Activated CD8-positive, alpha-beta T cell treated with anti-CD3 and anti-CD28 coated beads for 36 hours (primary cell): ENCODE results near the gene RAPH1. TPM values are rescaled to one million over a fixed set of nuclear protein-coding genes. Genes with fewer than 3 reads are reported as not detected.

Source experiments
- ATAC-seq: fragments of 200-7000 bp; cut with Tn5 transposase; one replicate; pipeline ENCODE4 v1.10.0; 2021; ENCODE audit warnings: mild to moderate bottlenecking, moderate library complexity
- CTCF ChIA-PET: fragments of 350-600 bp; sonication (Branson Sonifier 250); formaldehyde crosslinking; loops from one replicate; lab custom pipeline; 2021; ENCODE audit warnings: antibody characterized with exemption; lab: Charles Lee
- POLR2A ChIA-PET: fragments of 350-600 bp; sonication (Branson Sonifier 250); formaldehyde crosslinking; loops from one replicate; lab custom pipeline; 2021; ENCODE audit warnings: antibody characterized with exemption; lab: Charles Lee
- DNase-seq: peaks from one replicate; pipeline ENCODE4 v3.0.0-alpha.2; 2020
- H3K27ac Mint-ChIP-seq: one replicate; pipeline ENCODE4 v1.8.0; 2021; ENCODE audit warnings: mild to moderate bottlenecking, mixed read lengths
- H3K27me3 Mint-ChIP-seq: one replicate; pipeline ENCODE4 v1.8.0; 2021; ENCODE audit warnings: mixed read lengths
- H3K36me3 Mint-ChIP-seq: one replicate; pipeline ENCODE4 v1.8.0; 2021; ENCODE audit warnings: low read depth, mixed read lengths
- H3K4me1 Mint-ChIP-seq: one replicate; pipeline ENCODE4 v1.8.0; 2021; ENCODE audit warnings: low read depth, mixed read lengths
- H3K4me3 Mint-ChIP-seq: one replicate; pipeline ENCODE4 v1.8.0; 2021; ENCODE audit warnings: mild to moderate bottlenecking, moderate library complexity, mixed read lengths
- H3K9me3 Mint-ChIP-seq: one replicate; pipeline ENCODE4 v1.8.0; 2021; ENCODE audit warnings: mixed read lengths
- CTCF ChIP-seq: fragments of 200-600 bp; IDR thresholded peaks from one replicate; pipeline ENCODE4 v1.8.0; 2022; ENCODE audit warnings: antibody characterized with exemption, mild to moderate bottlenecking
- intact Hi-C: fragments of 100-400 bp; cut with micrococcal nuclease; formaldehyde crosslinking; loops from one replicate; pipeline ENCODE4 v1.10.0; 2022
- total RNA-seq, 2 experiments: library from RNA; stranded (reverse); gene quantifications; one replicate each; pipeline ENCODE4 v1.2.3, GENCODE V29; 2021

Gene RAPH1
- total RNA-seq, 2 experiments from 2014 or later = 1.5 to 1.9 TPM

GRCh38 chr2:203562268-203562667 is 27.2 kb upstream of the RAPH1 start:
- Mint-ChIP-seq H3K27me3 (no peaks in the 10 kb centered on the region), H3K36me3 (no peaks in the 10 kb centered on the region), H3K4me1 (peaks cover 2% of the 10 kb centered on the region), H3K27ac (no peak overlapping the region), H3K4me3 (no peak overlapping the region), H3K9me3 (no peaks in the 10 kb centered on the region)
- DNase-seq (no peak), ATAC-seq (no peak)
- POLR2A ChIA-PET = no interaction called here
- intact Hi-C loops = no loop called here
- no peak for TF ChIP-seq CTCF
- CTCF ChIA-PET = no interaction called here

- intact Hi-C loops = no loop called here
- CTCF ChIA-PET = interaction anchor here (0.7 kb wide), 1 partner anchor 120 kb away, joined by 3 read pairs; no protein-coding TSS in a partner anchor
- H3K27me3 Mint-ChIP-seq = no peaks in the 10 kb centered on the region
- no peak for TF ChIP-seq CTCF
- no peaks in the 10 kb centered on the region for H3K36me3 Mint-ChIP-seq
- DNase-seq (no peak), ATAC-seq (no peak)
- H3K4me3 Mint-ChIP-seq = no peak overlapping the region
- H3K4me1 Mint-ChIP-seq = no peaks in the 10 kb centered on the region
- H3K27ac Mint-ChIP-seq = no peak overlapping the region
- POLR2A ChIA-PET = no interaction called here
- no peaks in the 10 kb centered on the region for H3K9me3 Mint-ChIP-seq
Observed at GRCh38 chr2:203559641-203560040, 24.5 kb upstream of the RAPH1 start.

- no peak for ATAC-seq
Observed at GRCh38 chr2:203553784-203554183, 18.7 kb upstream of the RAPH1 start.

GRCh38 chr2:203551778-203552177 is 16.7 kb upstream of the RAPH1 start:
- intact Hi-C loops = no loop called here
- Mint-ChIP-seq H3K36me3 (no peaks in the 10 kb centered on the region), H3K9me3 (no peaks in the 10 kb centered on the region), H3K27ac (no peak overlapping the region), H3K4me3 (no peak overlapping the region), H3K4me1 (peaks cover 6% of the 10 kb centered on the region), H3K27me3 (peaks cover 1% of the 10 kb centered on the region)
- TF ChIP-seq CTCF = no peak
- ATAC-seq = no peak
- no peak for DNase-seq
- ChIA-PET CTCF (interaction anchor here (0.6 kb wide), 1 partner anchor 378 kb away, joined by 3 read pairs; no protein-coding TSS in a partner anchor), POLR2A (no interaction called here)

More at GRCh38 chr2:203553784-203554183, 18.7 kb upstream of the RAPH1 start:
- H3K4me1 Mint-ChIP-seq = no peaks in the 10 kb centered on the region
- no peaks in the 10 kb centered on the region for H3K36me3 Mint-ChIP-seq
- no peak for TF ChIP-seq CTCF
- H3K27ac Mint-ChIP-seq = no peak overlapping the region
- H3K27me3 Mint-ChIP-seq = peaks cover 1% of the 10 kb centered on the region
- no peaks in the 10 kb centered on the region for H3K9me3 Mint-ChIP-seq
- ChIA-PET CTCF (no interaction called here), POLR2A (interaction anchor here (0.6 kb wide), 1 partner anchor 203 kb away, joined by 3 read pairs; no protein-coding TSS in a partner anchor)
- no peak overlapping the region for H3K4me3 Mint-ChIP-seq
- intact Hi-C loops = no loop called here
- no peak for DNase-seq

GRCh38 chr2:203550266-203550665 is 15.2 kb upstream of the RAPH1 start:
- intact Hi-C loops = no loop called here
- no peak for TF ChIP-seq CTCF
- no peak for ATAC-seq
- DNase-seq = no peak
- H3K4me3 Mint-ChIP-seq = no peak overlapping the region
- ChIA-PET POLR2A (no interaction called here), CTCF (no interaction called here)
- H3K4me1 Mint-ChIP-seq = peaks cover 6% of the 10 kb centered on the region
- no peaks in the 10 kb centered on the region for H3K36me3 Mint-ChIP-seq
- H3K27me3 Mint-ChIP-seq = peaks cover 1% of the 10 kb centered on the region
- H3K9me3 Mint-ChIP-seq = no peaks in the 10 kb centered on the region
- H3K27ac Mint-ChIP-seq = no peak overlapping the region
